MM.1S (cell line): ENCODE measurements around the gene ANHX.

Experiments used
- DNase-seq: peaks from one replicate; pipeline ENCODE4 v3.0.0-alpha.2; 2015
- H2AFZ ChIP-seq: fragments of 300-600 bp; sonication (generic); 2 replicates; pipeline ENCODE4 v1.6.0; 2016; ENCODE audit warnings: antibody characterized with exemption, low read length
- H3F3A ChIP-seq: fragments of 300-600 bp; sonication (generic); 2 replicates; pipeline ENCODE4 v1.6.1; 2016; ENCODE audit warnings: mild to moderate bottlenecking, antibody characterized with exemption, low read length, moderate library complexity, mixed read lengths; ENCODE audit not compliant: insufficient read depth
- H3K27ac ChIP-seq: fragments of 300-600 bp; sonication (generic); 2 replicates; pipeline ENCODE4 v1.5.1; 2016; ENCODE audit warnings: mild to moderate bottlenecking, low read length
- H3K27me3 ChIP-seq: fragments of 300-600 bp; sonication (generic); replicated peaks from 2 replicates; pipeline ENCODE4 v1.6.0; 2016; ENCODE audit warnings: low read length; ENCODE audit not compliant: insufficient read depth
- H3K36me3 ChIP-seq: fragments of 300-600 bp; sonication (generic); replicated peaks from 2 replicates; pipeline ENCODE4 v1.6.1; 2016; ENCODE audit warnings: mild to moderate bottlenecking, low read length, mixed read lengths; ENCODE audit not compliant: insufficient read depth
- H3K4me1 ChIP-seq: fragments of 300-600 bp; sonication (generic); 2 replicates; pipeline ENCODE4 v1.6.1; 2016; ENCODE audit warnings: low read length, mixed read lengths
- H3K4me2 ChIP-seq: fragments of 300-600 bp; sonication (generic); 2 replicates; pipeline ENCODE4 v1.6.0; 2016; ENCODE audit warnings: low read depth, low read length
- H3K4me3 ChIP-seq: fragments of 300-600 bp; sonication (generic); 2 replicates; pipeline ENCODE4 v1.5.1; 2016; ENCODE audit warnings: low read length, mixed read lengths
- H3K79me2 ChIP-seq: fragments of 300-600 bp; sonication (generic); 2 replicates; pipeline ENCODE4 v1.6.1; 2016; ENCODE audit warnings: mixed run types, low read length, mixed read lengths
- H3K9ac ChIP-seq: fragments of 300-600 bp; sonication (generic); 2 replicates; pipeline ENCODE4 v1.6.1; 2016; ENCODE audit warnings: low read length, mixed read lengths
- H3K9me2 ChIP-seq: fragments of 300-600 bp; sonication (generic); replicated peaks from 2 replicates; pipeline ENCODE4 v1.6.1; 2016; ENCODE audit warnings: mild to moderate bottlenecking, low read length, mixed read lengths; ENCODE audit not compliant: insufficient read depth
- H3K9me3 ChIP-seq: fragments of 300-600 bp; sonication (generic); replicated peaks from 2 replicates; pipeline ENCODE4 v1.6.1; 2016; ENCODE audit warnings: mild to moderate bottlenecking, low read length, mixed read lengths; ENCODE audit not compliant: insufficient read depth
- H4K20me1 ChIP-seq: fragments of 300-600 bp; sonication (generic); 2 replicates; pipeline ENCODE4 v1.6.1; 2016; ENCODE audit warnings: mild to moderate bottlenecking, low read length, moderate library complexity, mixed read lengths; ENCODE audit not compliant: insufficient read depth
- CTCF ChIP-seq: fragments of 300-600 bp; sonication (generic); IDR thresholded peaks from 2 replicates; pipeline ENCODE4 v1.5.1; 2016; ENCODE audit warnings: antibody characterized with exemption, low read length, mixed read lengths
- EZH2 ChIP-seq: fragments of 300-600 bp; sonication (generic); optimal IDR thresholded peaks from 2 replicates; pipeline ENCODE3; 2017; ENCODE audit warnings: low read depth, mild to moderate bottlenecking, antibody characterized with exemption, low read length, mixed read lengths
- EZH2phosphoT487 ChIP-seq: fragments of 300-600 bp; sonication (generic); IDR thresholded peaks from 2 replicates; pipeline ENCODE4 v1.6.1; 2018; ENCODE audit warnings: antibody characterized with exemption, low read length

Gene ANHX

GRCh38 chr12:133222211-133222610 is 13.5 kb downstream of the ANHX start:
- no peaks in the 10 kb centered on the region for H3K27me3 ChIP-seq

GRCh38 chr12:133221241-133221640 is 14.4 kb downstream of the ANHX start:
- Histone ChIP-seq H4K20me1 (no peaks in the 10 kb centered on the region), H3K9me2 (no peaks in the 10 kb centered on the region), H3K4me1 (no peaks in the 10 kb centered on the region), H3K4me2 (no peak overlapping the region), H3K9ac (no peak overlapping the region), H2AFZ (no peak overlapping the region), H3K27me3 (no peaks in the 10 kb centered on the region), H3K36me3 (no peaks in the 10 kb centered on the region), H3F3A (no peaks in the 10 kb centered on the region), H3K9me3 (no peaks in the 10 kb centered on the region), H3K4me3 (no peak overlapping the region), H3K27ac (no peak overlapping the region), H3K79me2 (no peaks in the 10 kb centered on the region)
- DNase-seq, result no peak
- TF ChIP-seq EZH2phosphoT487 (no peak), EZH2 (no peak)

More at GRCh38 chr12:133222211-133222610, 13.5 kb downstream of the ANHX start:
- no peaks in the 10 kb centered on the region for H3K36me3 ChIP-seq
- no peaks in the 10 kb centered on the region for H3K9me2 ChIP-seq
- no peak overlapping the region for H2AFZ ChIP-seq
- no peaks in the 10 kb centered on the region for H4K20me1 ChIP-seq
- no peaks in the 10 kb centered on the region for H3K79me2 ChIP-seq
- no peak for DNase-seq
- no peaks in the 10 kb centered on the region for H3K4me1 ChIP-seq
- H3K9me3 ChIP-seq, result no peaks in the 10 kb centered on the region
- H3K4me3 ChIP-seq, result no peak overlapping the region
- no peak for TF ChIP-seq EZH2phosphoT487
- no peak for TF ChIP-seq EZH2
- TF ChIP-seq CTCF, result no peak
- H3K9ac ChIP-seq, result no peak overlapping the region
- H3F3A ChIP-seq, result no peaks in the 10 kb centered on the region
- H3K4me2 ChIP-seq, result no peak overlapping the region
- no peak overlapping the region for H3K27ac ChIP-seq

GRCh38 chr12:133220521-133220920 is 15.2 kb downstream of the ANHX start:
- no peak overlapping the region for H3K27ac ChIP-seq
- no peak overlapping the region for H2AFZ ChIP-seq
- H3K9ac ChIP-seq, result no peak overlapping the region
- H4K20me1 ChIP-seq, result no peaks in the 10 kb centered on the region
- no peaks in the 10 kb centered on the region for H3K27me3 ChIP-seq
- H3K4me2 ChIP-seq, result no peak overlapping the region
- no peak for TF ChIP-seq EZH2
- TF ChIP-seq CTCF, result no peak
- no peak for TF ChIP-seq EZH2phosphoT487
- no peaks in the 10 kb centered on the region for H3K9me2 ChIP-seq
- no peaks in the 10 kb centered on the region for H3K36me3 ChIP-seq
- no peaks in the 10 kb centered on the region for H3K9me3 ChIP-seq
- no peak for DNase-seq
- H3F3A ChIP-seq, result no peaks in the 10 kb centered on the region
- no peak overlapping the region for H3K4me3 ChIP-seq
- no peaks in the 10 kb centered on the region for H3K79me2 ChIP-seq
- H3K4me1 ChIP-seq, result no peaks in the 10 kb centered on the region

GRCh38 chr12:133217219-133217618 is 18.5 kb downstream of the ANHX start:
- Histone ChIP-seq H3K9me3 (no peaks in the 10 kb centered on the region), H3K4me3 (no peak overlapping the region), H3K4me2 (no peak overlapping the region), H3K27ac (no peak overlapping the region), H4K20me1 (no peaks in the 10 kb centered on the region), H3K36me3 (no peaks in the 10 kb centered on the region), H3K9ac (no peak overlapping the region), H3K79me2 (no peaks in the 10 kb centered on the region), H3K27me3 (no peaks in the 10 kb centered on the region), H2AFZ (no peak overlapping the region), H3K4me1 (no peaks in the 10 kb centered on the region), H3K9me2 (no peaks in the 10 kb centered on the region), H3F3A (no peaks in the 10 kb centered on the region)
- no peak for DNase-seq
- TF ChIP-seq EZH2phosphoT487 (no peak), CTCF (no peak), EZH2 (no peak)
